Liver (tissue), 3 donors: ENCODE data around the gene KCP.

Source experiments
- ATF3 ChIP-seq: IDR thresholded peaks from 2 replicates; pipeline ENCODE4 v1.6.1; 2016; ENCODE audit warnings: antibody characterized with exemption
- CTCF ChIP-seq: fragments of 150-350 bp; IDR thresholded peaks from 2 replicates; pipeline ENCODE4 v1.5.1; 2017; ENCODE audit warnings: improper control_type of control experiment, low read depth, low read length; ENCODE audit not compliant: missing input control
- EGR1 ChIP-seq, 2 donors: IDR thresholded peaks; 2 replicates each; pipeline ENCODE4 v1.6.1; 2016 to 2018; ENCODE audit warnings: antibody characterized with exemption in 2 of 2, low read depth in 2 of 2
- FOXA1 ChIP-seq: IDR thresholded peaks from 2 replicates; pipeline ENCODE4 v1.6.1; 2016; ENCODE audit warnings: antibody characterized with exemption
- GABPA ChIP-seq, 2 donors: IDR thresholded peaks in 1 of 2; conservative IDR thresholded peaks in 1 of 2; 2 replicates each; pipeline ENCODE4 v1.6.1; 2016; ENCODE audit warnings: antibody characterized with exemption in 2 of 2, mild to moderate bottlenecking in 1 of 2, moderate library complexity in 1 of 2
- HNF4A ChIP-seq, 2 donors: conservative IDR thresholded peaks; 2 replicates each; pipeline ENCODE4 v1.6.1; 2016; ENCODE audit warnings: antibody characterized with exemption in 2 of 2, mild to moderate bottlenecking in 2 of 2
- JUND ChIP-seq, 2 donors: IDR thresholded peaks; 2 replicates each; pipeline ENCODE4 v1.6.1; 2016; ENCODE audit warnings: antibody characterized with exemption in 2 of 2
- RAD21 ChIP-seq, 2 donors: IDR thresholded peaks; 2 replicates each; pipeline ENCODE4 v1.6.1; 2016; ENCODE audit warnings: antibody characterized with exemption in 2 of 2, mild to moderate bottlenecking in 2 of 2
- REST ChIP-seq: IDR thresholded peaks from 2 replicates; pipeline ENCODE4 v1.6.1; 2016; ENCODE audit warnings: antibody characterized with exemption, mild to moderate bottlenecking
- SP1 ChIP-seq: IDR thresholded peaks from 2 replicates; pipeline ENCODE4 v1.6.1; 2018; ENCODE audit warnings: antibody characterized with exemption, mild to moderate bottlenecking
- TAF1 ChIP-seq: conservative IDR thresholded peaks from 2 replicates; pipeline ENCODE4 v1.6.1; 2016; ENCODE audit warnings: antibody characterized with exemption, mild to moderate bottlenecking
- YY1 ChIP-seq: IDR thresholded peaks from 2 replicates; pipeline ENCODE4 v1.6.1; 2016; ENCODE audit warnings: antibody characterized with exemption, mild to moderate bottlenecking
- ZBTB33 ChIP-seq: IDR thresholded peaks from 2 replicates; pipeline ENCODE4 v1.6.1; 2016; ENCODE audit warnings: antibody characterized with exemption
- TF ChIP-seq, protein P1 (sequence below): IDR thresholded peaks from 2 replicates; pipeline ENCODE4 v1.6.1; 2016; ENCODE audit warnings: antibody characterized with exemption
- donor health status: healthy.
- donor health status: healthy.

GRCh38 chr7:128837521-128837921 lies 73.0 kb downstream of the KCP start:
- TF ChIP-seq REST (no peak), CTCF (no peak), GABPA (IDR thresholded peaks at IDR 0.05 in 1 of 2, conservative IDR thresholded peaks at IDR 0.05 in 1 of 2) (no peak), FOXA1 (no peak), RAD21 (IDR thresholded peaks at IDR 0.05) (no peak), ZBTB33 (no peak), SP1 (no peak), TAF1 (no peak), HNF4A (conservative IDR thresholded peaks at IDR 0.05) (no peak), YY1 (no peak), EGR1 (IDR thresholded peaks at IDR 0.05; ENCODE audit: low read depth in 2 of 2) (no peak), JUND (IDR thresholded peaks at IDR 0.05) (no peak), ATF3 (no peak)
- TF ChIP-seq, protein P1, sequence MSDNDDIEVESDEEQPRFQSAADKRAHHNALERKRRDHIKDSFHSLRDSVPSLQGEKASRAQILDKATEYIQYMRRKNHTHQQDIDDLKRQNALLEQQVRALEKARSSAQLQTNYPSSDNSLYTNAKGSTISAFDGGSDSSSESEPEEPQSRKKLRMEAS: no peak
